GM23248 (cell line): Measurements from ENCODE around the gene PTDSS2.

ENCODE experiments used
- EZH2 ChIP-seq: fragments of 200-600 bp; sonication (generic); IDR thresholded peaks from 2 replicates; pipeline ENCODE4 v1.6.1; 2018; ENCODE audit warnings: antibody characterized with exemption, mild to moderate bottlenecking; ENCODE audit not compliant: insufficient read depth, poor library complexity, severe bottlenecking
- EZH2phosphoT487 ChIP-seq: fragments of 200-600 bp; sonication (generic); IDR thresholded peaks from 2 replicates; pipeline ENCODE4 v1.6.1; 2018; ENCODE audit warnings: antibody characterized with exemption, moderate library complexity, mild to moderate bottlenecking, low read depth; ENCODE audit not compliant: insufficient read depth

DNA sequence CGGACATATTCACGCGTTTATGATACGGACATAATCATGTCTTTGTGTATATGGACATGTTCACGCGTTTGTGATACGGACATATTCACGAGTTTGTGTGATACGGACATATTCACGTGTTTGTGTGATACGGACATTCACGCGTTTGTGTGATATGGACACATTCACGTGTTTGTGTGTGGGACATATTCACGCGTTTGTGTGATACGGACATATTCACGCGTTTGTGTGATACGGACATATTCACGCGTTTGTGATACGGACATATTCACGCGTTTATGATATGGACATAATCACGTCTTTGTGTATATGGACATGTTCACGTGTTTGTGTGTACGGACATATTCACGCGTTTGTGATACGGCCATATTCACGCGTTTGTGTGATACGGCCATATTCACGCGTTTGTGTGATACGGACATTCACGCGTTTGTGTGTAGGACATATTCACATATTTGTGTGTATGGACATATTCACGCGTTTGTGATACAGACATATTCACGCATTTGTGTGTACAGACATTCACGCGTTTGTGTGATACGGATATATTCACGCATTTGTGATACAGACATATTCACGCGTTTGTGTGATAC is 24.9 kb downstream of the PTDSS2 start:
- TF ChIP-seq EZH2, result no peak
- TF ChIP-seq EZH2phosphoT487, result no peak
